Measurements from ENCODE around the gene E2F4.

- TF ChIP-seq CTCF (IDR thresholded peaks at IDR 0.05) (no peak), EZH2 (IDR thresholded peaks at IDR 0.05; ENCODE audit: borderline replicate concordance, insufficient read depth, low read depth, low read length, poor library complexity, severe bottlenecking) (no peak)
These were observed 9.7 kb downstream of the E2F4 start for GRCh38 chr16:67201411-67202345.
